H9 (cell line): ENCODE results near the gene HEATR9. TPM values are rescaled to one million over a fixed set of nuclear protein-coding genes. Genes with fewer than 3 reads are reported as not detected.

Experiments used
- DNase-seq: peaks from one replicate; pipeline ENCODE4 v3.0.0-alpha.2; 2017
- H2AFZ ChIP-seq: one replicate; pipeline ENCODE4 v1.6.1; 2013; ENCODE audit warnings: mild to moderate bottlenecking, low read length, control low read depth, moderate library complexity
- H2AK5ac ChIP-seq: 2 replicates; pipeline ENCODE4 v1.6.1; 2013; ENCODE audit warnings: low read length, control low read depth, mixed read lengths; ENCODE audit not compliant: insufficient read length
- H2BK120ac ChIP-seq: one replicate; pipeline ENCODE4 v1.6.1; 2013; ENCODE audit warnings: low read depth, mild to moderate bottlenecking, low read length, control low read depth, inconsistent platforms; ENCODE audit not compliant: poor library complexity, severe bottlenecking
- H2BK12ac ChIP-seq: 2 replicates; pipeline ENCODE4 v1.6.1; 2013; ENCODE audit warnings: low read length, control low read depth, mixed read lengths, low read depth; ENCODE audit not compliant: insufficient read length
- H2BK15ac ChIP-seq: 2 replicates; pipeline ENCODE4 v1.6.1; 2013; ENCODE audit warnings: low read depth, low read length, control low read depth
- H2BK20ac ChIP-seq: one replicate; pipeline ENCODE4 v1.6.1; 2013; ENCODE audit warnings: low read depth, mild to moderate bottlenecking, low read length, control low read depth, inconsistent platforms; ENCODE audit not compliant: poor library complexity, severe bottlenecking
- H2BK5ac ChIP-seq: 2 replicates; pipeline ENCODE4 v1.6.1; 2013; ENCODE audit warnings: low read length, control low read depth, mixed read lengths; ENCODE audit not compliant: insufficient read length
- H3K14ac ChIP-seq: 2 replicates; pipeline ENCODE4 v1.6.1; 2013; ENCODE audit warnings: low read length, control low read depth; ENCODE audit not compliant: insufficient read depth
- H3K18ac ChIP-seq: 2 replicates; pipeline ENCODE4 v1.6.1; 2013; ENCODE audit warnings: low read depth, mild to moderate bottlenecking, mixed read lengths, low read length, control low read depth; ENCODE audit not compliant: insufficient read length
- H3K23ac ChIP-seq: 2 replicates; pipeline ENCODE4 v1.6.1; 2013; ENCODE audit warnings: low read length, control low read depth, mixed read lengths, low read depth; ENCODE audit not compliant: insufficient read length
- H3K23me2 ChIP-seq: 2 replicates; pipeline ENCODE4 v1.6.1; 2013; ENCODE audit warnings: low read depth, mild to moderate bottlenecking, mixed read lengths, low read length, control low read depth; ENCODE audit not compliant: insufficient read length, poor library complexity, severe bottlenecking
- H3K27ac ChIP-seq: 2 replicates; pipeline ENCODE4 v1.5.1; 2013; ENCODE audit warnings: low read length, control low read depth, mixed read lengths, low read depth; ENCODE audit not compliant: insufficient read length
- H3K27me3 ChIP-seq: 2 replicates; pipeline ENCODE4 v1.6.1; 2013; ENCODE audit warnings: low read length, control low read depth, inconsistent platforms; ENCODE audit not compliant: insufficient read depth
- H3K4ac ChIP-seq: 2 replicates; pipeline ENCODE4 v1.6.1; 2013; ENCODE audit warnings: low read depth, mild to moderate bottlenecking, control low read depth, inconsistent platforms, low read length, moderate library complexity
- H3K4me1 ChIP-seq: 2 replicates; pipeline ENCODE4 v1.6.1; 2013; ENCODE audit warnings: low read length, control low read depth, inconsistent platforms; ENCODE audit not compliant: insufficient read depth
- H3K4me2 ChIP-seq: 2 replicates; pipeline ENCODE4 v1.6.1; 2013; ENCODE audit warnings: low read length, control low read depth, mixed read lengths; ENCODE audit not compliant: insufficient read length, insufficient read depth
- H3K56ac ChIP-seq: 2 replicates; pipeline ENCODE4 v1.6.1; 2013; ENCODE audit warnings: low read depth, mild to moderate bottlenecking, mixed read lengths, low read length, control low read depth; ENCODE audit not compliant: insufficient read length
- H3K79me1 ChIP-seq: 2 replicates; pipeline ENCODE4 v1.6.1; 2013; ENCODE audit warnings: low read depth, mild to moderate bottlenecking, moderate library complexity, low read length, control low read depth, inconsistent platforms; ENCODE audit not compliant: insufficient read depth, poor library complexity, severe bottlenecking
- H3K79me2 ChIP-seq: 2 replicates; pipeline ENCODE4 v1.6.1; 2013; ENCODE audit warnings: low read length, control low read depth, inconsistent platforms; ENCODE audit not compliant: insufficient read depth
- H3K9ac ChIP-seq: 2 replicates; pipeline ENCODE4 v1.6.1; 2013; ENCODE audit warnings: low read length, control low read depth, mixed read lengths; ENCODE audit not compliant: insufficient read length; ENCODE audit errors: extremely low read depth
- H3K9me3 ChIP-seq: one replicate; pipeline ENCODE4 v1.6.1; 2013; ENCODE audit warnings: low read depth, low read length, inconsistent platforms; ENCODE audit not compliant: control insufficient read depth
- H3T11ph ChIP-seq: one replicate; pipeline ENCODE4 v1.6.1; 2013; ENCODE audit warnings: mild to moderate bottlenecking, low read length, control low read depth, inconsistent platforms
- H4K20me1 ChIP-seq: one replicate; pipeline ENCODE4 v1.6.1; 2013; ENCODE audit not compliant: control insufficient read depth, insufficient read length, insufficient read depth
- H4K5ac ChIP-seq: 2 replicates; pipeline ENCODE4 v1.6.1; 2013; ENCODE audit warnings: low read depth, mild to moderate bottlenecking, mixed read lengths, low read length, control low read depth; ENCODE audit not compliant: insufficient read length
- H4K8ac ChIP-seq: replicated peaks from 2 replicates; pipeline ENCODE4 v1.6.1; 2013; ENCODE audit warnings: low read length, control low read depth, mixed read lengths, low read depth; ENCODE audit not compliant: insufficient read length
- H4K91ac ChIP-seq: 2 replicates; pipeline ENCODE4 v1.6.1; 2013; ENCODE audit warnings: low read depth, mild to moderate bottlenecking, moderate library complexity, mixed read lengths, low read length, control low read depth; ENCODE audit not compliant: insufficient read length
- H3K27ac Mint-ChIP-seq, 3 experiments: 2 replicates in 2 of 3; 3 replicates in 1 of 3; pipeline ENCODE4 v1.8.0; 2020 to 2021; ENCODE audit warnings: mixed read lengths in 3 of 3, mild to moderate bottlenecking in 1 of 3, moderate library complexity in 1 of 3
- H3K27me3 Mint-ChIP-seq: 2 replicates; pipeline ENCODE4 v1.8.0; 2021; ENCODE audit warnings: low read depth, mild to moderate bottlenecking, moderate library complexity, mixed read lengths
- H3K36me3 Mint-ChIP-seq, 3 experiments: 2 replicates in 2 of 3; 3 replicates in 1 of 3; pipeline ENCODE4 v1.8.0; 2020 to 2021; ENCODE audit warnings: low read depth in 3 of 3, mixed read lengths in 3 of 3; ENCODE audit not compliant: insufficient read depth in 1 of 3
- H3K4me1 Mint-ChIP-seq, 2 experiments: 2 replicates each; pipeline ENCODE4 v1.8.0; 2020; ENCODE audit warnings: mixed read lengths in 2 of 2
- H3K4me3 Mint-ChIP-seq, 2 experiments: 2 replicates in 1 of 2; 3 replicates in 1 of 2; pipeline ENCODE4 v1.8.0; 2020 to 2021; ENCODE audit warnings: mild to moderate bottlenecking in 2 of 2, mixed read lengths in 2 of 2, moderate library complexity in 1 of 2
- H3K9me3 Mint-ChIP-seq, 2 experiments: 2 replicates in 1 of 2; 3 replicates in 1 of 2; pipeline ENCODE4 v1.8.0; 2020; ENCODE audit warnings: mild to moderate bottlenecking in 2 of 2, mixed read lengths in 2 of 2, moderate library complexity in 1 of 2
- CTCF ChIP-seq: fragments of 200-600 bp; sonication (generic); conservative IDR thresholded peaks from 3 replicates; pipeline ENCODE4 v1.8.0; 2021; ENCODE audit warnings: antibody characterized with exemption, mild to moderate bottlenecking
- WGBS: extraction: QIAGEN DNeasy Blood & Tissue Kit; methylation state at CpG from one replicate; pipeline ENCODE4 v1.1.7; 2013; ENCODE audit warnings: missing lambda C conversion rate, low lambda C conversion rate, mixed read lengths; ENCODE audit not compliant: insufficient read length; ENCODE audit errors: extremely low coverage; 5-methylcytosine and 5-hydroxymethylcytosine counted together
- total RNA-seq: library from RNA; stranded (reverse); gene quantifications from 2 replicates; pipeline ENCODE4 v1.2.1, GENCODE V29; 2021

The HEATR9 gene
- total RNA-seq, 1 experiment from 2014 or later: not detected

GRCh38 chr17:35903451-35903850, 34.8 kb upstream of the HEATR9 start:
- Histone ChIP-seq H3K23ac (no peak overlapping the region), H2BK120ac (no peak overlapping the region), H4K5ac (no peak overlapping the region), H3K27me3 (no peaks in the 10 kb centered on the region), H2AK5ac (no peak overlapping the region), H3K56ac (no peak overlapping the region), H4K91ac (no peak overlapping the region), H4K8ac (no peak overlapping the region), H3K4me1 (no peaks in the 10 kb centered on the region), H3K23me2 (no peaks in the 10 kb centered on the region), H3K14ac (no peak overlapping the region), H3K18ac (no peak overlapping the region), H3K79me1 (no peaks in the 10 kb centered on the region), H3T11ph (no peak overlapping the region), H2BK5ac (no peak overlapping the region), H3K9me3 (no peaks in the 10 kb centered on the region), H2BK20ac (no peak overlapping the region), H2BK12ac (no peak overlapping the region), H3K79me2 (no peaks in the 10 kb centered on the region), H3K9ac (no peak overlapping the region), H4K20me1 (no peaks in the 10 kb centered on the region), H3K4ac (no peak overlapping the region), H3K4me2 (no peak overlapping the region), H2AFZ (no peak overlapping the region), H3K27ac (no peak overlapping the region), H2BK15ac (no peak overlapping the region)
- Mint-ChIP-seq H3K27ac (no peak overlapping the region), H3K27me3 (peaks cover 6% of the 10 kb centered on the region; the same call in 1 of the 2 replicates), H3K4me3 (no peak overlapping the region), H3K4me1 (peaks cover 0 to 3% of the 10 kb centered on the region in 2 experiments; a peak in 3 of 4 replicates), H3K36me3 (no peaks in the 10 kb centered on the region; a peak in 1 of 7 replicates), H3K9me3 (peaks cover 7 to 11% of the 10 kb centered on the region in 2 experiments; a peak in 4 of 5 replicates)
- no peak for DNase-seq
- WGBS: no CpG with 5 or more reads among the region's 5 CpGs
- TF ChIP-seq CTCF: no peak
